GM23338 (cell line): ENCODE results near the gene CLIP2. TPM values are rescaled to one million over a fixed set of nuclear protein-coding genes. Genes with fewer than 3 reads are reported as not detected.

Experiments used
- ATAC-seq: fragments of 200-7000 bp; cut with Tn5 transposase; 3 replicates; pipeline ENCODE4 v1.9.1; 2020
- DNase-seq: peaks from one replicate; pipeline ENCODE4 v3.0.0-alpha.2; 2015; ENCODE audit warnings: low spot score
- H2AFZ ChIP-seq: fragments of 200-600 bp; sonication (generic); 2 replicates; pipeline ENCODE4 v1.8.0; 2016; ENCODE audit warnings: antibody characterized with exemption, mild to moderate bottlenecking, moderate library complexity
- H3F3A ChIP-seq: fragments of 200-600 bp; sonication (generic); replicated peaks from 2 replicates; pipeline ENCODE4 v1.8.0; 2017; ENCODE audit warnings: antibody characterized with exemption, mixed run types, low read depth
- H3K27ac ChIP-seq: fragments of 200-600 bp; sonication (generic); 2 replicates; pipeline ENCODE4 v1.6.1; 2016; ENCODE audit warnings: low read depth
- H3K27me3 ChIP-seq: fragments of 200-600 bp; sonication (generic); 2 replicates; pipeline ENCODE4 v1.8.0; 2016; ENCODE audit warnings: mild to moderate bottlenecking, mixed run types, moderate library complexity; ENCODE audit not compliant: insufficient read depth
- H3K36me3 ChIP-seq: fragments of 200-600 bp; sonication (generic); 2 replicates; pipeline ENCODE4 v1.8.0; 2016; ENCODE audit warnings: mild to moderate bottlenecking; ENCODE audit not compliant: insufficient read depth
- H3K4me1 ChIP-seq: fragments of 200-600 bp; sonication (generic); 2 replicates; pipeline ENCODE4 v1.8.0; 2016; ENCODE audit warnings: mild to moderate bottlenecking, moderate library complexity; ENCODE audit not compliant: insufficient read depth
- H3K4me2 ChIP-seq: fragments of 200-600 bp; sonication (generic); 2 replicates; pipeline ENCODE4 v1.7.1; 2017; ENCODE audit warnings: mixed run types
- H3K4me3 ChIP-seq: fragments of 200-600 bp; sonication (generic); 2 replicates; pipeline ENCODE4 v1.6.1; 2016; ENCODE audit warnings: mixed run types
- H3K79me2 ChIP-seq: fragments of 200-600 bp; sonication (generic); replicated peaks from 2 replicates; pipeline ENCODE4 v1.8.0; 2017; ENCODE audit warnings: mild to moderate bottlenecking; ENCODE audit not compliant: insufficient read depth
- H3K9me2 ChIP-seq: fragments of 200-600 bp; sonication (generic); 2 replicates; pipeline ENCODE4 v1.8.0; 2017; ENCODE audit not compliant: insufficient read depth
- H4K20me1 ChIP-seq: fragments of 200-600 bp; sonication (generic); replicated peaks from 2 replicates; pipeline ENCODE4 v1.8.0; 2017; ENCODE audit warnings: mild to moderate bottlenecking; ENCODE audit not compliant: insufficient read depth
- H3K27ac Mint-ChIP-seq: 2 replicates; pipeline ENCODE4 v1.8.0; 2020; ENCODE audit warnings: inconsistent platforms, mild to moderate bottlenecking, moderate library complexity, mixed read lengths
- H3K27me3 Mint-ChIP-seq: 3 replicates; pipeline ENCODE4 v1.8.0; 2022; ENCODE audit warnings: low read depth, mild to moderate bottlenecking, moderate library complexity, mixed read lengths, inconsistent platforms; ENCODE audit not compliant: insufficient read depth, poor library complexity
- H3K36me3 Mint-ChIP-seq: 3 replicates; pipeline ENCODE4 v1.8.0; 2021; ENCODE audit warnings: low read depth, mild to moderate bottlenecking, inconsistent platforms, moderate library complexity, mixed read lengths
- H3K4me1 Mint-ChIP-seq: 3 replicates; pipeline ENCODE4 v1.8.0; 2020; ENCODE audit warnings: mild to moderate bottlenecking, inconsistent platforms, mixed read lengths
- H3K4me3 Mint-ChIP-seq: 3 replicates; pipeline ENCODE4 v1.8.0; 2021; ENCODE audit warnings: moderate library complexity, mild to moderate bottlenecking, inconsistent platforms, mixed read lengths
- H3K9me3 Mint-ChIP-seq: 3 replicates; pipeline ENCODE4 v1.8.0; 2020; ENCODE audit warnings: moderate library complexity, mild to moderate bottlenecking, inconsistent platforms, mixed read lengths
- CREB1 ChIP-seq: fragments of 250-450 bp; sonication (Bioruptor Pico); IDR thresholded peaks from 2 replicates; pipeline ENCODE4 v1.5.0; 2020; ENCODE audit warnings: low read depth, mild to moderate bottlenecking, moderate library complexity
- ETS1 ChIP-seq: IDR thresholded peaks from 2 replicates; pipeline ENCODE4 v1.6.1; 2016; ENCODE audit warnings: antibody characterized with exemption
- EZH2 ChIP-seq: fragments of 200-600 bp; sonication (generic); IDR thresholded peaks from one replicate; pipeline ENCODE4 v1.8.0; 2017; ENCODE audit warnings: antibody characterized with exemption, mild to moderate bottlenecking, low read depth; ENCODE audit not compliant: unreplicated experiment
- JUNB ChIP-seq: IDR thresholded peaks from one replicate; pipeline ENCODE4 v1.6.1; 2016; ENCODE audit warnings: antibody characterized with exemption; ENCODE audit not compliant: unreplicated experiment
- NANOG ChIP-seq: IDR thresholded peaks from 2 replicates; pipeline ENCODE4 v1.6.1; 2016; ENCODE audit warnings: antibody characterized with exemption, borderline replicate concordance
- POLR2AphosphoS5 ChIP-seq: IDR thresholded peaks from 2 replicates; pipeline ENCODE4 v1.6.1; 2016; ENCODE audit warnings: antibody characterized with exemption, low read depth
- REST ChIP-seq: IDR thresholded peaks from one replicate; pipeline ENCODE4 v1.6.1; 2018; ENCODE audit warnings: antibody characterized with exemption; ENCODE audit not compliant: unreplicated experiment
- STAT1 ChIP-seq: IDR thresholded peaks from one replicate; pipeline ENCODE4 v1.6.1; 2016; ENCODE audit warnings: antibody characterized with exemption; ENCODE audit not compliant: unreplicated experiment
- ZNF114 ChIP-seq: fragments of 250-450 bp; sonication (Bioruptor Pico); IDR thresholded peaks from 2 replicates; pipeline ENCODE4 v1.5.0; 2020; ENCODE audit warnings: mild to moderate bottlenecking, moderate library complexity
- ZNF331 ChIP-seq: fragments of 250-450 bp; sonication (Bioruptor Pico); IDR thresholded peaks from 2 replicates; pipeline ENCODE4 v1.5.0; 2020; ENCODE audit warnings: low read depth, mild to moderate bottlenecking, moderate library complexity
- ZNF462 ChIP-seq: fragments of 250-450 bp; sonication (Bioruptor Pico); IDR thresholded peaks from 2 replicates; pipeline ENCODE4 v1.5.0; 2020; ENCODE audit warnings: mild to moderate bottlenecking, moderate library complexity
- polyA plus RNA-seq: library from polyadenylated mRNA; unstranded; fragments of >200 nt; fragmentation: Nextera tagmentation; extraction: Ambion mirVana; gene quantifications from 2 replicates; pipeline ENCODE4 v1.2.1, GENCODE V29; 2016
- total RNA-seq: library from RNA; depleted of rRNA; stranded (reverse); fragments of >200 nt; shearing (Covaris generic); gene quantifications from 2 replicates; pipeline ENCODE4 v1.2.3, GENCODE V29; 2014
- TF ChIP-seq, protein P1 (sequence below), 2 experiments: fragments of 200-600 bp in 1 of 2; sonication (generic) in 1 of 2; conservative IDR thresholded peaks; 2 replicates each; pipeline versions ENCODE4 v1.5.1 to v1.6.1; 2016 to 2017; ENCODE audit warnings: antibody characterized with exemption in 2 of 2, low read depth in 2 of 2, mild to moderate bottlenecking in 2 of 2, moderate library complexity in 1 of 2

The CLIP2 gene
- total and polyA plus RNA-seq, 2 experiments from 2014 or later, result 8.1 to 51.9 TPM

- TF ChIP-seq STAT1, result no peak
- TF ChIP-seq, protein P1, sequence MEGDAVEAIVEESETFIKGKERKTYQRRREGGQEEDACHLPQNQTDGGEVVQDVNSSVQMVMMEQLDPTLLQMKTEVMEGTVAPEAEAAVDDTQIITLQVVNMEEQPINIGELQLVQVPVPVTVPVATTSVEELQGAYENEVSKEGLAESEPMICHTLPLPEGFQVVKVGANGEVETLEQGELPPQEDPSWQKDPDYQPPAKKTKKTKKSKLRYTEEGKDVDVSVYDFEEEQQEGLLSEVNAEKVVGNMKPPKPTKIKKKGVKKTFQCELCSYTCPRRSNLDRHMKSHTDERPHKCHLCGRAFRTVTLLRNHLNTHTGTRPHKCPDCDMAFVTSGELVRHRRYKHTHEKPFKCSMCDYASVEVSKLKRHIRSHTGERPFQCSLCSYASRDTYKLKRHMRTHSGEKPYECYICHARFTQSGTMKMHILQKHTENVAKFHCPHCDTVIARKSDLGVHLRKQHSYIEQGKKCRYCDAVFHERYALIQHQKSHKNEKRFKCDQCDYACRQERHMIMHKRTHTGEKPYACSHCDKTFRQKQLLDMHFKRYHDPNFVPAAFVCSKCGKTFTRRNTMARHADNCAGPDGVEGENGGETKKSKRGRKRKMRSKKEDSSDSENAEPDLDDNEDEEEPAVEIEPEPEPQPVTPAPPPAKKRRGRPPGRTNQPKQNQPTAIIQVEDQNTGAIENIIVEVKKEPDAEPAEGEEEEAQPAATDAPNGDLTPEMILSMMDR (conservative IDR thresholded peaks at IDR 0.05; ENCODE audit: low read depth in 2 of 2), result no peak
Observed at GRCh38 chr7:74360008-74360407, 70.8 kb downstream of the CLIP2 start (continued).

DNA sequence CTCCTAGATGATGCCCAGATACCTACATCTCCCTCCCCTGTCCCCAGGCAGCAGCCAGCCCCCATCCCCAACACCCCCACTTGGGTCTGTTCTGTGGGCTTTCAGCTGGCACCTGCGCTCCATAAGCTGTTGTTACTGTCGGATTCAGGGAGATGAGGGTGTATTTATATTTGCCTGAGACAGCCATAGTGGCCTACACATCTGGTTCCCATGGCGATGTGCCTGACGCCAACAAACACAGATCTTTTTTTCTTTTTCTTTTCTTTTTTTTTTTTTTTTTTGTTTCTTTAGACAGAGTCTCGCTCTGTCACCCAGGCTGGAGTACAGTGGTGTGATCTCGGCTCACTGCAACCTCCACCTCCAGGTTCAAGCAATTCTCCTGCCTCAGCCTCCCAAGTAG lies 73.1 kb downstream of the CLIP2 start:
- no peak overlapping the region for H3K4me3 Mint-ChIP-seq
- no peak overlapping the region for H3K4me2 ChIP-seq
- H3K27me3 Mint-ChIP-seq, result peaks cover 5% of the 10 kb centered on the region
- no peaks in the 10 kb centered on the region for H4K20me1 ChIP-seq
- no peaks in the 10 kb centered on the region for H3K9me2 ChIP-seq
- H3K36me3 ChIP-seq, result no peaks in the 10 kb centered on the region; the same call in 1 of the 2 replicates
- no peaks in the 10 kb centered on the region for H3F3A ChIP-seq
- H3K36me3 Mint-ChIP-seq, result peaks cover 37% of the 10 kb centered on the region
- no peak overlapping the region for H3K4me3 ChIP-seq
- DNase-seq (no peak), ATAC-seq (no peak)
- no peak overlapping the region for H3K27ac Mint-ChIP-seq
- H2AFZ ChIP-seq, result no peak overlapping the region
- H3K4me1 ChIP-seq, result no peaks in the 10 kb centered on the region
- peaks cover 5% of the 10 kb centered on the region; the same call in 1 of the 3 replicates for H3K4me1 Mint-ChIP-seq
- H3K27ac ChIP-seq, result no peak overlapping the region
- H3K9me3 Mint-ChIP-seq, result no peaks in the 10 kb centered on the region
- H3K27me3 ChIP-seq, result no peaks in the 10 kb centered on the region
- H3K79me2 ChIP-seq, result no peaks in the 10 kb centered on the region
- TF ChIP-seq STAT1, result no peak
- no peak for TF ChIP-seq EZH2
- no peak for TF ChIP-seq NANOG
- no peak for TF ChIP-seq ZNF462
- TF ChIP-seq ETS1, result no peak
- TF ChIP-seq JUNB, result no peak
- no peak for TF ChIP-seq CREB1
- no peak for TF ChIP-seq REST
- no peak for TF ChIP-seq ZNF114
- no peak for TF ChIP-seq POLR2AphosphoS5
- TF ChIP-seq ZNF331, result no peak
